DND-41 (cell line): ENCODE data around the gene PLCB3.

ENCODE experiments used
- CTCF ChIP-seq: IDR thresholded peaks from 2 replicates; pipeline ENCODE4 v1.5.1; 2012; ENCODE audit warnings: borderline replicate concordance, low read length, moderate library complexity, mild to moderate bottlenecking; ENCODE audit not compliant: poor library complexity, severe bottlenecking; ENCODE audit errors: extremely low read depth
- EZH2 ChIP-seq: IDR thresholded peaks from 3 replicates; pipeline ENCODE4 v1.6.1; 2012; ENCODE audit warnings: borderline replicate concordance, low read depth, mild to moderate bottlenecking, moderate library complexity, low read length, inconsistent platforms; ENCODE audit not compliant: severe bottlenecking

- no peak for TF ChIP-seq CTCF
- TF ChIP-seq EZH2, result no peak
Measured at GRCh38 chr11:64275841-64276240, 24.5 kb downstream of the PLCB3 start.
